Ovary (tissue), 3 donors: Measurements from ENCODE around the gene CLCNKB.

Experiments used
- CTCF ChIP-seq, 3 donors: fragments of 450-650 bp in 2 of 3; fragments of 200-600 bp in 1 of 3; IDR thresholded peaks; one replicate each; pipeline versions ENCODE4 v1.5.1 to v1.8.0; 2016 to 2022; ENCODE audit warnings: antibody characterized with exemption in 3 of 3, mild to moderate bottlenecking in 1 of 3
- EP300 ChIP-seq: sonication (generic); formaldehyde crosslinking; IDR thresholded peaks from one replicate; pipeline ENCODE4 v1.6.1; 2017; ENCODE audit warnings: antibody characterized with exemption
- donor health status: DM: no; HTN: no; CAD: no.

DNA sequence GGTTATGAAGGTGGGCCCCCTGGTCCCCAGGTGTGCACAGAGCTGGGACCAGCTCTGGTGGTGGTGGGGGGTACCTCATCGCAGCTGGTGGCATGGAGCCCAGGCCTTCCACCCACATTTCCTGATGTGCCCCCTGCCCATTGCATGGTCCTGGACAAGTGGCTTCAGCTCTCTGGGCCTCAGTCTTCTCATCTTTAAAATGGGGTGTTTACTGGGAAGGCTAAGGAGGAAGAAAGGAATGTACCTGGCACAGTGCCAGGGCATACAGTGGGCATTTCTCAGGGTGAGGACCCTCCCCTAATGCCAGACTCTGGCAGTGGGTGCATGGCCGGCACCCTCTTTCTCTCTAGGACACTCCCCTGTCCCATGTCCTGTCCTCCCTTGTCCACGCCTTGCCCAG, 7.5 kb downstream of the CLCNKB start:
- TF ChIP-seq CTCF (IDR thresholded peaks at IDR 0.05) = no peak
- no peak for TF ChIP-seq EP300
